HCT116 (cell line): ENCODE results near the gene TRPM6. TPM values are rescaled to one million over a fixed set of nuclear protein-coding genes. Genes with fewer than 3 reads are reported as not detected.

Experiments used
- ATAC-seq: fragments of 200-7000 bp; cut with Tn5 transposase; 2 replicates; pipeline ENCODE4 v1.9.1; 2020; ENCODE audit warnings: mild to moderate bottlenecking, moderate library complexity
- BruUV-seq: library from RNA; stranded (reverse); fragments of 400-500 nt; replicated peaks from 2 replicates; lab custom pipeline; 2021; lab: Mats Ljungman, UMichigan
- CTCF ChIA-PET: fragments of 300-600 bp; sonication (Branson Sonifier 250); formaldehyde crosslinking; loops from one replicate; lab custom pipeline; 2021; ENCODE audit warnings: antibody characterized with exemption; lab: Charles Lee
- POLR2A ChIA-PET: fragments of 300-600, 350-600 bp; sonication (Branson Sonifier 250); formaldehyde crosslinking; loops from one replicate; lab custom pipeline; 2021; ENCODE audit warnings: antibody characterized with exemption; lab: Charles Lee
- RAD21 ChIA-PET, 2 experiments: fragments of 300-600 bp; sonication (Branson Sonifier 250); formaldehyde crosslinking; loops; one replicate each; lab custom pipeline; 2023; ENCODE audit warnings: low total read pairs in 2 of 2; ENCODE audit not compliant: uncharacterized antibody in 2 of 2, unreplicated experiment in 2 of 2, low non-redundant PET in 1 of 2; lab: Charles Lee
- DNase-seq: peaks from one replicate; pipeline ENCODE4 v3.0.0-alpha.2; 2010; ENCODE audit warnings: low read depth, low spot score
- H2AFZ ChIP-seq: fragments of 200-600 bp; shearing (Covaris generic), sonication (generic); 2 replicates; pipeline ENCODE4 v1.6.1; 2017; ENCODE audit warnings: low read depth, mixed run types, mixed read lengths, antibody characterized with exemption, low read length; ENCODE audit not compliant: poor library complexity, severe bottlenecking
- H3K27ac ChIP-seq: 2 replicates; pipeline ENCODE4 v1.5.1; 2012; ENCODE audit warnings: low read depth, low read length
- H3K27me3 ChIP-seq: fragments of 200-600 bp; sonication (generic); 2 replicates; pipeline ENCODE4 v1.6.1; 2016; ENCODE audit warnings: mixed run types, low read length, mixed read lengths; ENCODE audit not compliant: insufficient read depth
- H3K36me3 ChIP-seq, 2 experiments: fragments of 200-500 bp in 1 of 2; fragments of 200-600 bp in 1 of 2; sonication (Bioruptor generic) in 1 of 2; sonication (generic) in 1 of 2; 2 replicates each; pipeline versions ENCODE4 v1.5.1 to v1.6.1; 2014 to 2016; ENCODE audit warnings: low read length in 2 of 2, inconsistent platforms in 1 of 2, mixed read lengths in 1 of 2, mixed run types in 1 of 2; ENCODE audit not compliant: insufficient read depth in 2 of 2, control insufficient read depth in 1 of 2
- H3K4me1 ChIP-seq, 2 experiments: fragments of 200-600 bp in 1 of 2; sonication (generic) in 1 of 2; 2 replicates each; pipeline versions ENCODE4 v1.5.1 to v1.6.1; 2012 to 2017; ENCODE audit warnings: low read length in 2 of 2, inconsistent platforms in 1 of 2, mild to moderate bottlenecking in 1 of 2, mixed read lengths in 1 of 2, mixed run types in 1 of 2, moderate library complexity in 1 of 2; ENCODE audit not compliant: insufficient read depth in 2 of 2, control insufficient read depth in 1 of 2
- H3K4me2 ChIP-seq: fragments of 200-600 bp; sonication (generic); 2 replicates; pipeline ENCODE4 v1.6.1; 2017; ENCODE audit warnings: mixed run types, low read length, mixed read lengths
- H3K4me3 ChIP-seq, 2 experiments: fragments of 200-600 bp in 1 of 2; sonication (generic) in 1 of 2; replicated peaks in 1 of 2; 2 replicates each; pipeline ENCODE4 v1.5.1; 2011 to 2016; ENCODE audit warnings: low read length in 2 of 2, control low read depth in 1 of 2, low read depth in 1 of 2, mild to moderate bottlenecking in 1 of 2, mixed read lengths in 1 of 2, mixed run types in 1 of 2
- H3K79me2 ChIP-seq: fragments of 200-600 bp; sonication (generic); 2 replicates; pipeline ENCODE4 v1.6.1; 2017; ENCODE audit warnings: mild to moderate bottlenecking, mixed run types, low read length, moderate library complexity, mixed read lengths; ENCODE audit not compliant: insufficient read depth
- H3K9ac ChIP-seq: fragments of 200-600 bp; sonication (generic); 2 replicates; pipeline ENCODE4 v1.6.1; 2016; ENCODE audit warnings: low read length, mixed read lengths
- H3K9me2 ChIP-seq: fragments of 200-600 bp; sonication (generic), shearing (Covaris generic); 2 replicates; pipeline ENCODE4 v1.6.1; 2017; ENCODE audit warnings: mixed run types, mild to moderate bottlenecking, moderate library complexity; ENCODE audit not compliant: insufficient read depth
- H3K9me3 ChIP-seq, 2 experiments: fragments of 200-500 bp in 1 of 2; fragments of 200-600 bp in 1 of 2; sonication (Bioruptor generic) in 1 of 2; sonication (generic) in 1 of 2; 2 replicates each; pipeline ENCODE4 v1.6.1; 2014 to 2017; ENCODE audit warnings: low read length in 2 of 2, mixed read lengths in 2 of 2, inconsistent platforms in 1 of 2, low read depth in 1 of 2, mild to moderate bottlenecking in 1 of 2, mixed run types in 1 of 2, moderate library complexity in 1 of 2; ENCODE audit not compliant: control insufficient read depth in 1 of 2, insufficient read depth in 1 of 2
- H4K20me1 ChIP-seq: fragments of 200-600 bp; sonication (generic), shearing (Covaris generic); 2 replicates; pipeline ENCODE4 v1.6.1; 2017; ENCODE audit warnings: mixed run types, mild to moderate bottlenecking, moderate library complexity; ENCODE audit not compliant: insufficient read depth
- CEBPB ChIP-seq: IDR thresholded peaks from 2 replicates; pipeline ENCODE4 v1.6.1; 2012; ENCODE audit warnings: low read depth
- EGR1 ChIP-seq: IDR thresholded peaks from 2 replicates; pipeline ENCODE4 v1.6.1; 2012; ENCODE audit warnings: low read depth
- ELF1 ChIP-seq: IDR thresholded peaks from 2 replicates; pipeline ENCODE4 v1.6.1; 2012; ENCODE audit warnings: low read depth, borderline replicate concordance
- EZH2phosphoT487 ChIP-seq: fragments of 200-600 bp; IDR thresholded peaks from 2 replicates; pipeline ENCODE4 v1.6.1; 2018; ENCODE audit warnings: antibody characterized with exemption, borderline replicate concordance
- FOSL1 ChIP-seq: IDR thresholded peaks from 2 replicates; pipeline ENCODE4 v1.6.1; 2012; ENCODE audit warnings: low read depth
- JUND ChIP-seq: IDR thresholded peaks from 2 replicates; pipeline ENCODE4 v1.6.1; 2012
- SP1 ChIP-seq: IDR thresholded peaks from 2 replicates; pipeline ENCODE4 v1.6.1; 2012; ENCODE audit warnings: low read depth
- YY1 ChIP-seq: IDR thresholded peaks from 2 replicates; pipeline ENCODE4 v1.6.1; 2011; ENCODE audit warnings: low read length, low read depth, moderate library complexity, mild to moderate bottlenecking; ENCODE audit not compliant: insufficient replicate concordance; ENCODE audit errors: extremely low read depth
- ZNF274 ChIP-seq: fragments of 200-500 bp; sonication (Bioruptor generic); IDR thresholded peaks from 2 replicates; pipeline ENCODE4 v1.6.1; 2014; ENCODE audit warnings: mild to moderate bottlenecking, low read depth, low read length, inconsistent platforms
- intact Hi-C: fragments of 100-400 bp; cut with micrococcal nuclease; formaldehyde crosslinking; loops from 2 replicates; pipeline ENCODE4 v1.10.0; 2022
- total RNA-seq: library from RNA; stranded (reverse); gene quantifications from one replicate; pipeline ENCODE4 v1.2.1, GENCODE V29; 2021; ENCODE audit not compliant: unreplicated experiment
- TF ChIP-seq, protein P1 (sequence below): IDR thresholded peaks from 2 replicates; pipeline ENCODE4 v1.6.1; 2012
- TF ChIP-seq, protein P2 (sequence below): IDR thresholded peaks from 2 replicates; pipeline ENCODE4 v1.6.1; 2012; ENCODE audit warnings: low read depth
- TF ChIP-seq, protein P3 (sequence below), 3 experiments: fragments of 200-600 bp in 1 of 3; sonication (generic) in 1 of 3; IDR thresholded peaks in 2 of 3; conservative IDR thresholded peaks in 1 of 3; 2 replicates each; pipeline ENCODE4 v1.5.1; 2012 to 2017; ENCODE audit warnings: low read depth in 2 of 3, low read length in 2 of 3, antibody characterized with exemption in 1 of 3, borderline replicate concordance in 1 of 3, control low read depth in 1 of 3, mild to moderate bottlenecking in 1 of 3, mixed read lengths in 1 of 3, mixed run types in 1 of 3, moderate library complexity in 1 of 3; ENCODE audit not compliant: insufficient read depth in 1 of 3

Gene TRPM6
- total RNA-seq, 1 experiment from 2014 or later, result 0.44 TPM

DNA sequence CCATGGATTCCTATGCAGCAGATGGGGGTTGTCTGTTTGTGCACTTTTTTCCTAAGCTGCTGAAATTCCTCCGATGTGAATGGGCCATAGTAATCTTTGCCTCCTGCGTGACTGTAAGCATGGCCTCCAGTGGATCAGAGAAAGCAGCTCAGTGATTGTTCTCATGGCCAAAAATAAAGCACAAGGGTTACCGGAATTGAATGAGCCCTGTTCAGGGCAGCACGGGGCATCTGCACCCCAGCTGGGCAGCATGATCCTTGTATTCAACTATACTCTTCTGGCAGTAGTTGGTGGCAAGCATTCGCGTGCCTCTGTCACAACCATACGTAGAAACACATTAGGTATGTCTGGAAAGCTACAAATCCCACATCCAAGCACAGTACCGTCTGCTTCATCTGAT lies 196.7 kb downstream of the TRPM6 start:
- no TSS peak for BruUV-seq
- POLR2A ChIA-PET, result no interaction called here

DNA sequence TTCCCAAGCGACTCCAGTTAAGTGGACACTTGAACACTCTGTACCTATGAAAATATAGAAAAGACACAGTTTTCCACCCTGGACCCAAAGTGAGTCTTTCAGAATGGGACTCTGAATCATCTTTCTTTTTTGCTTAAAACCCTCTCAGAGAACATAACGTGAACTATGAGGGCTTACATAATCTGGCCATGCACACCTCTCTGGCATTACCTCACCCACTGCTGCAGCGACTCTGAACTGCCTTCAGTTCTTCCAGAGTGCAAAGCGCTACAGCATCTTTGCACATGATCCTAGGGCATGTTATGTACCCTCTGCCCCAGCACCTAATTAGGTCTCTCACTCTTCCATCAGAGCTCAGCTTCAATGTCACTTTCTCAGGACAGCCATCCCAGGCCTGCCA lies 204.4 kb downstream of the TRPM6 start:
- DNase-seq, result no peak
- Histone ChIP-seq H3K27ac (no peak overlapping the region), H3K9me3 (no peaks in the 10 kb centered on the region), H3K4me1 (no peaks in the 10 kb centered on the region), H3K4me3 (no peak overlapping the region), H3K9me2 (no peaks in the 10 kb centered on the region), H2AFZ (no peak overlapping the region), H3K36me3 (no peaks in the 10 kb centered on the region), H3K9ac (no peak overlapping the region)
- BruUV-seq, result no TSS peak
- TF ChIP-seq EGR1 (no peak), SP1 (no peak), CEBPB (no peak), YY1 (no peak), JUND (no peak), ELF1 (no peak), EZH2phosphoT487 (no peak), FOSL1 (no peak)
- TF ChIP-seq, protein P1, sequence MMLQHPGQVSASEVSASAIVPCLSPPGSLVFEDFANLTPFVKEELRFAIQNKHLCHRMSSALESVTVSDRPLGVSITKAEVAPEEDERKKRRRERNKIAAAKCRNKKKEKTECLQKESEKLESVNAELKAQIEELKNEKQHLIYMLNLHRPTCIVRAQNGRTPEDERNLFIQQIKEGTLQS, result no peak
- TF ChIP-seq, protein P2, sequence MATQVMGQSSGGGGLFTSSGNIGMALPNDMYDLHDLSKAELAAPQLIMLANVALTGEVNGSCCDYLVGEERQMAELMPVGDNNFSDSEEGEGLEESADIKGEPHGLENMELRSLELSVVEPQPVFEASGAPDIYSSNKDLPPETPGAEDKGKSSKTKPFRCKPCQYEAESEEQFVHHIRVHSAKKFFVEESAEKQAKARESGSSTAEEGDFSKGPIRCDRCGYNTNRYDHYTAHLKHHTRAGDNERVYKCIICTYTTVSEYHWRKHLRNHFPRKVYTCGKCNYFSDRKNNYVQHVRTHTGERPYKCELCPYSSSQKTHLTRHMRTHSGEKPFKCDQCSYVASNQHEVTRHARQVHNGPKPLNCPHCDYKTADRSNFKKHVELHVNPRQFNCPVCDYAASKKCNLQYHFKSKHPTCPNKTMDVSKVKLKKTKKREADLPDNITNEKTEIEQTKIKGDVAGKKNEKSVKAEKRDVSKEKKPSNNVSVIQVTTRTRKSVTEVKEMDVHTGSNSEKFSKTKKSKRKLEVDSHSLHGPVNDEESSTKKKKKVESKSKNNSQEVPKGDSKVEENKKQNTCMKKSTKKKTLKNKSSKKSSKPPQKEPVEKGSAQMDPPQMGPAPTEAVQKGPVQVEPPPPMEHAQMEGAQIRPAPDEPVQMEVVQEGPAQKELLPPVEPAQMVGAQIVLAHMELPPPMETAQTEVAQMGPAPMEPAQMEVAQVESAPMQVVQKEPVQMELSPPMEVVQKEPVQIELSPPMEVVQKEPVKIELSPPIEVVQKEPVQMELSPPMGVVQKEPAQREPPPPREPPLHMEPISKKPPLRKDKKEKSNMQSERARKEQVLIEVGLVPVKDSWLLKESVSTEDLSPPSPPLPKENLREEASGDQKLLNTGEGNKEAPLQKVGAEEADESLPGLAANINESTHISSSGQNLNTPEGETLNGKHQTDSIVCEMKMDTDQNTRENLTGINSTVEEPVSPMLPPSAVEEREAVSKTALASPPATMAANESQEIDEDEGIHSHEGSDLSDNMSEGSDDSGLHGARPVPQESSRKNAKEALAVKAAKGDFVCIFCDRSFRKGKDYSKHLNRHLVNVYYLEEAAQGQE, result no peak
- TF ChIP-seq, protein P3, sequence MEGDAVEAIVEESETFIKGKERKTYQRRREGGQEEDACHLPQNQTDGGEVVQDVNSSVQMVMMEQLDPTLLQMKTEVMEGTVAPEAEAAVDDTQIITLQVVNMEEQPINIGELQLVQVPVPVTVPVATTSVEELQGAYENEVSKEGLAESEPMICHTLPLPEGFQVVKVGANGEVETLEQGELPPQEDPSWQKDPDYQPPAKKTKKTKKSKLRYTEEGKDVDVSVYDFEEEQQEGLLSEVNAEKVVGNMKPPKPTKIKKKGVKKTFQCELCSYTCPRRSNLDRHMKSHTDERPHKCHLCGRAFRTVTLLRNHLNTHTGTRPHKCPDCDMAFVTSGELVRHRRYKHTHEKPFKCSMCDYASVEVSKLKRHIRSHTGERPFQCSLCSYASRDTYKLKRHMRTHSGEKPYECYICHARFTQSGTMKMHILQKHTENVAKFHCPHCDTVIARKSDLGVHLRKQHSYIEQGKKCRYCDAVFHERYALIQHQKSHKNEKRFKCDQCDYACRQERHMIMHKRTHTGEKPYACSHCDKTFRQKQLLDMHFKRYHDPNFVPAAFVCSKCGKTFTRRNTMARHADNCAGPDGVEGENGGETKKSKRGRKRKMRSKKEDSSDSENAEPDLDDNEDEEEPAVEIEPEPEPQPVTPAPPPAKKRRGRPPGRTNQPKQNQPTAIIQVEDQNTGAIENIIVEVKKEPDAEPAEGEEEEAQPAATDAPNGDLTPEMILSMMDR (IDR thresholded peaks at IDR 0.05 in 2 of 3, conservative IDR thresholded peaks at IDR 0.05 in 1 of 3; ENCODE audit: borderline replicate concordance in 1 of 3, insufficient read depth in 1 of 3, low read depth in 2 of 3, low read length in 2 of 3), result no peak
- TF ChIP-seq, all 23 proteins: peak for 0
- Histone ChIP-seq H3K27me3 (peaks cover 46% of the 10 kb centered on the region), H3K79me2 (no peaks in the 10 kb centered on the region), H3K4me2 (no peak overlapping the region), H4K20me1 (no peaks in the 10 kb centered on the region)
- ChIA-PET RAD21 (no interaction called here), POLR2A (no interaction called here), CTCF (interaction anchor here (1.0 kb wide), 1 partner anchor 60 kb away, joined by 3 read pairs; no protein-coding TSS in a partner anchor)
- ATAC-seq, result no peak
- intact Hi-C loops, result no loop called here

More for the DNA sequence above, 196.7 kb downstream of the TRPM6 start:
- no peak overlapping the region for H3K9ac ChIP-seq
- ChIA-PET CTCF (no interaction called here), RAD21 (no interaction called here)
- ATAC-seq (no peak), DNase-seq (no peak)
- H3K9me2 ChIP-seq, result no peaks in the 10 kb centered on the region
- H3K27ac ChIP-seq, result no peak overlapping the region
- TF ChIP-seq ZNF274, result no peak
- no peak overlapping the region for H3K4me3 ChIP-seq
- H3K79me2 ChIP-seq, result no peaks in the 10 kb centered on the region
- no peaks in the 10 kb centered on the region for H3K4me1 ChIP-seq
- no peaks in the 10 kb centered on the region for H4K20me1 ChIP-seq
- H3K4me2 ChIP-seq, result no peak overlapping the region
- H3K27me3 ChIP-seq, result peaks cover 56% of the 10 kb centered on the region
- H2AFZ ChIP-seq, result no peak overlapping the region
- no peaks in the 10 kb centered on the region for H3K9me3 ChIP-seq
- intact Hi-C loops, result no loop called here
- no peaks in the 10 kb centered on the region for H3K36me3 ChIP-seq
